Naive thymus-derived CD8-positive, alpha-beta T cell (primary cell): ENCODE measurements around the gene RAET1E. TPM values are rescaled to one million over a fixed set of nuclear protein-coding genes. Genes with fewer than 3 reads are reported as not detected.
A peak's percentile ranks its signal among the peaks of the same experiment; 100 is the strongest.
"Not testable (repeated sequence)": the region's sequence is repeated elsewhere in the genome, so short reads cannot be mapped to it uniquely, and the experiment has no call there.

Experiments
- ATAC-seq, 2 donors: fragments of 150-1000 bp; cut with Tn5 transposase in 1 of 2; sonication (Bioruptor Pico), chemical (Tn5 transposase) in 1 of 2; 1 replicate in 1 of 2; 2 replicates in 1 of 2; pipeline ENCODE4 v1.10.0; 2021; ENCODE audit warnings: mild to moderate bottlenecking in 2 of 2, moderate library complexity in 2 of 2
- POLR2A ChIA-PET: fragments of 350-600 bp; sonication (Branson Sonifier 250); formaldehyde crosslinking; loops from one replicate; lab custom pipeline; 2021; ENCODE audit warnings: antibody characterized with exemption; lab: Charles Lee
- DNase-seq, 10 donors: peaks; one replicate each; pipeline versions ENCODE4 v3.0.0 to v3.0.0-alpha.2; 2020 to 2022
- H3K27ac Mint-ChIP-seq, 10 donors: one replicate each; pipeline ENCODE4 v1.8.0; 2020 to 2022; ENCODE audit warnings: mild to moderate bottlenecking in 10 of 10, mixed read lengths in 10 of 10, moderate library complexity in 4 of 10, inconsistent platforms in 1 of 10
- H3K27me3 Mint-ChIP-seq, 5 donors: one replicate each; pipeline ENCODE4 v1.8.0; 2021 to 2022; ENCODE audit warnings: mixed read lengths in 5 of 5
- H3K36me3 Mint-ChIP-seq, 3 donors: one replicate each; pipeline ENCODE4 v1.8.0; 2020 to 2022; ENCODE audit warnings: mixed read lengths in 3 of 3, mild to moderate bottlenecking in 2 of 3, inconsistent platforms in 1 of 3
- H3K4me1 Mint-ChIP-seq, 4 donors: one replicate each; pipeline ENCODE4 v1.8.0; 2021 to 2022; ENCODE audit warnings: mixed read lengths in 4 of 4
- H3K4me3 Mint-ChIP-seq, 10 donors: one replicate each; pipeline ENCODE4 v1.8.0; 2020 to 2022; ENCODE audit warnings: mild to moderate bottlenecking in 10 of 10, mixed read lengths in 10 of 10, moderate library complexity in 6 of 10, inconsistent platforms in 1 of 10
- H3K9me3 Mint-ChIP-seq, 9 donors: one replicate each; pipeline ENCODE4 v1.8.0; 2020 to 2022; ENCODE audit warnings: mixed read lengths in 9 of 9, mild to moderate bottlenecking in 3 of 9, inconsistent platforms in 1 of 9, moderate library complexity in 1 of 9
- polyA plus RNA-seq, 3 donors: library from polyadenylated mRNA; unstranded; fragments of 300-500 nt; fragmentation: Illumina TruSeq; gene quantifications; one replicate each; pipeline ENCODE4 v1.2.3, GENCODE V29; 2021
- total RNA-seq, 8 experiments: library from RNA in 2 of 8; stranded (reverse) in 2 of 8; gene quantifications; one replicate each; pipeline ENCODE4 v1.2.3 and lab custom pipeline; 2021 to 2026

The RAET1E gene
- total and polyA plus RNA-seq, 5 experiments from 2014 or later = not detected

DNA sequence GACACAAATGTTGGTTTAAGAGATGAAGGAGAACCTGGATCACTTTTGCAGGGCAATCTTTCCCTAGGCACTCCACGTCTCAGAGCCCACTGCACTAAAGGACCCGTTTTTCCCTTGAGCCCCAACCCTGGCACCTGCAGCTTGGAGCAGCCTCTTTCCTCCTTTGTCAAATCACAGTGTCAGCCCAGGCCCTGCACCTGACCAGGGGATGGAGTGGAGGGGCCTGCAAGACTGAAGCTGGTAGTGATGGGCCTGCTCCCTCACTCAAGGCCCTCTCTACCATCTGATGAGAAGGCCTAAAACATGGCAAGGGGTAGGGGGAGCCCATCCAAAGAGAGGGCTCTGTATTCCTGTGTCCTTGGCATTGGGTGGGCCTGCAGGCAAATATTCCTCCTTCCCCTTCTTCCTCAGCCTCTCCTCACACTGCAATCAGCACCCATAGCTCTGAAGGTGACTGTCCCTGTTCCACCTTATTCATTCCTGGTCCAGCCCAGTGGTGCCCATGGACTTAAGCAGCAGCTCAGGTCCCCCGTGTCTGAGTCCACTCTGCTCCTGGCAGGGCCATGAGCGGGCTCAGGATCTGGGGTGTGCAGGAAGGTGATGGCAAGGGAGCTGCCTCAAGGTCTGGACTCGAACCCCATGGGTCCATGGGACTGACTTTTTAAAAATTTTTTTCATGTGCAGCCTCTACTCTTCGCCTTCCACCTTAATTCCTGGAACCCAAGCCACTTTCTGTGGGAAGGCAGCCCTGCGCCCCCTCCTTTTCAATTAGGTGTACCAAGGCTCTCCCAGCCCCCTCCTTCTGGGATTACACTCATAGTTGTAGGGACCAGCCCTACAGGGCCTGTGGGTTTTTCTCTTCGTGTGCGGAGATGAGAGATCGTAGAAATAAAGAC, 18.3 kb upstream of the RAET1E start:
- Mint-ChIP-seq H3K4me3 (no peak overlapping the region), H3K27ac (no peak overlapping the region), H3K4me1 (peaks cover 0 to 2% (median 0%) of the 10 kb centered on the region in 4 donors), H3K9me3 (peaks cover 0 to 3% (median 0%) of the 10 kb centered on the region in 9 donors), H3K36me3 (no peaks in the 10 kb centered on the region), H3K27me3 (peaks cover 17 to 59% (median 45%) of the 10 kb centered on the region in 5 donors)
- ATAC-seq = no peak
- DNase-seq = no peak
- POLR2A ChIA-PET = no interaction called here

DNA sequence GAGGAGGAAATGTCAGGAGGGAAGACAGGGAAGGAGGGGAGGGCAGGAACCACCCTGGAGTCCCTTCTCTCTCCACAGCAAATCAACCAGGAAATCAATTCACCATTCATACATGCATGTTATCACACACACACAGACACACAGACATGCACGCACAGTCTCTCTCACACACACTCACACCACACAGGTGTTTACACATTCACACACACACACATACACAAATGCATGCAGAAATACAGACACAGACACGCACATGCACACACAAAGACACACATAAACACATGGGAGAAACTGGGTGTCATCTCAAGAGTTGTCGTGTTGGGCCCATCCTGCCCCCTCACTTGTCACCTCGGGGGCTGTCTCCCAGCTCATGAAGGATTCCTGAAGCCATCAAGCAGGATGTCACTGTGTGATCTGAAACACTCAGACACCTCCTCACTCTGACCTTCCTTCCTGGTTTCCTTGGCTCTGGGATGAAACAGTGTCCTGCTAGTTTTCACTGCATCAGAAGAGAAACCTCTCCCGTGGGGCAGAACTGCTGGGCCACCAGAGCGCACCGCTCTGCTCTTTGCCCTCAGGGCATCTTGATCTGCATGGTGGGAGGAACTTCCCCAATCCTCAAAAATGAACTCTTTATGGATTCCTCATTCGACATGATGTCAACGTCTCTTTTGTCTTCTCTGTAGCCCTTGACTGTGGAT, 15.8 kb upstream of the RAET1E start:
- Mint-ChIP-seq H3K36me3 (peaks cover 0 to 8% (median 3%) of the 10 kb centered on the region in 3 donors), H3K9me3 (peaks cover 0 to 13% (median 2%) of the 10 kb centered on the region in 9 donors), H3K4me1 (peaks cover 0 to 2% (median 0%) of the 10 kb centered on the region in 4 donors), H3K27me3 (peaks cover 7 to 46% (median 23%) of the 10 kb centered on the region in 5 donors), H3K4me3 (no peak overlapping the region), H3K27ac (no peak overlapping the region)
- ATAC-seq (no peak), DNase-seq (no peak)
- POLR2A ChIA-PET = no interaction called here

DNA sequence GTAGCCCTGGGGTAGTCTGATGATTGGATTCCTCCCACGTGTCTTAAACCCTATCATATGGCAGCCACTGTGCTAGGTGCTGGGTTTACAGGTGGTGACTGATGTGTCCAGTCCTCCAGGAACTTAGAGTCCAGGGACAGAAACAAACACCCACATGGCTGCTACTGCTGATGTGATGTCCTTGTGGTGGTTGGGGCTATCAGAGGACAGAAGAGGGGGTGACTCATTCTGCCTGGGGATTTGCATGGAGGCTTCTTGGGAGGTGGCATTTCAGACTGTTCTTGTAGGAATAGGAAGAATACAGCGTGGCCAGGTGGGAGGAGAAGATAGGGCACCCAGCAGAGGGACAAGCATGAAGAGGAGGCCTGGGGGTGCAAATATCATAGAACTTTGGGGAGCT, 15.2 kb upstream of the RAET1E start:
- no peak overlapping the region for H3K4me3 Mint-ChIP-seq
- H3K27ac Mint-ChIP-seq = peak overlapping the region in 1 of 10 donors; percentile 9
- H3K27me3 Mint-ChIP-seq = peaks cover 6 to 40% (median 18%) of the 10 kb centered on the region in 5 donors
- H3K9me3 Mint-ChIP-seq = peaks cover 0 to 19% (median 4%) of the 10 kb centered on the region in 9 donors
- no peak for ATAC-seq
- POLR2A ChIA-PET = no interaction called here
- peaks cover 0 to 10% (median 6%) of the 10 kb centered on the region in 3 donors for H3K36me3 Mint-ChIP-seq
- DNase-seq = no peak
- peaks cover 0 to 2% (median 0%) of the 10 kb centered on the region in 4 donors for H3K4me1 Mint-ChIP-seq

DNA sequence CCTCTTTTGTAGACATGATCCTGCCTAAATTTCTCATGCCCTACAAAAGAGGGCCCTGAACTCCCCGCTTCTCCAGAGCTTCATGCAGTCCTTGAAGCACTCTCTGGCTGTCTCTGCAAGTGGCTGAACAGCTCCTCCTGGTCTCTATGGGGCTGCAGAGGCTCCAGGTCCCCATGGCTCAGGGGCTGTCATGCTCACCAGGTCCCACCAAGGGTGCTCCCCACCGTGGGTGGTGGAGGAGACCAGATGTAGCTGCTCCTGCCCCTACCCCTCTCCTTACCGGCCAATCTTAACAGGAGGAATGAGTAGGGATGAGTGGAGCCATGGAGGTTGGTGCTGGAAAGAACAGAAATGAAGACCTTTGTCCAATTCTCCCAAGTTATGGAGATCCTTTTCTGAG, 14.8 kb upstream of the RAET1E start:
- peaks cover 0 to 23% (median 8%) of the 10 kb centered on the region in 9 donors for H3K9me3 Mint-ChIP-seq
- ATAC-seq, H3K4me1 Mint-ChIP-seq, H3K27ac Mint-ChIP-seq, POLR2A ChIA-PET, DNase-seq, H3K4me3 Mint-ChIP-seq: not testable (repeated sequence)
- H3K27me3 Mint-ChIP-seq = peaks cover 6 to 37% (median 17%) of the 10 kb centered on the region in 5 donors
- peaks cover 0 to 14% (median 10%) of the 10 kb centered on the region in 3 donors for H3K36me3 Mint-ChIP-seq

DNA sequence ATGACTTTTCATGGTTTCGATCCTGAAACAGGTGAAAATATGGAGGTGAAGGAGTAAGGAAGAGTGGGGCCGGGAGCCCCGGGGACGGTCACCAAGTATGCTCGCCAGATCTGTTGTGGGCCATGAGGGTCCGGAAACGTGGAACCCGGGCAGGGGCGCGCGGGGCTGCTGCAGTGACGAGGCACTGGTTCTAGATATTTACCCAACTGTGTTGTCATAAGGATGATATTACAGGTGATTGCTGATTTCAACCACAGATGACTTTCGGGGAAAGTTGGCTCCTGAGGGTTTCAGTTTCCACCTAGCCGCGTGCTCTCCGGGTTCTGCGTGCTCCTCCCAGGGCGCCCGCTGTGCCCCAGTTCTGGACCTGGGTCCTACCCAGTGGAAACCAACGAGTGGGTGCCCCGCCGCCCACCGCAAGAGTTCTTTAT, 12.8 kb upstream of the RAET1E start:
- Mint-ChIP-seq H3K9me3 (peaks cover 0 to 25% (median 10%) of the 10 kb centered on the region in 9 donors), H3K36me3 (peaks cover 0 to 15% (median 12%) of the 10 kb centered on the region in 3 donors), H3K27ac (peak overlapping the region in 1 of 10 donors; percentile 84), H3K4me3 (no peak overlapping the region), H3K27me3 (peaks cover 6 to 37% (median 19%) of the 10 kb centered on the region in 5 donors), H3K4me1 (peaks cover 0 to 2% (median 0%) of the 10 kb centered on the region in 4 donors)
- POLR2A ChIA-PET = no interaction called here
- no peak for ATAC-seq
- no peak for DNase-seq

DNA sequence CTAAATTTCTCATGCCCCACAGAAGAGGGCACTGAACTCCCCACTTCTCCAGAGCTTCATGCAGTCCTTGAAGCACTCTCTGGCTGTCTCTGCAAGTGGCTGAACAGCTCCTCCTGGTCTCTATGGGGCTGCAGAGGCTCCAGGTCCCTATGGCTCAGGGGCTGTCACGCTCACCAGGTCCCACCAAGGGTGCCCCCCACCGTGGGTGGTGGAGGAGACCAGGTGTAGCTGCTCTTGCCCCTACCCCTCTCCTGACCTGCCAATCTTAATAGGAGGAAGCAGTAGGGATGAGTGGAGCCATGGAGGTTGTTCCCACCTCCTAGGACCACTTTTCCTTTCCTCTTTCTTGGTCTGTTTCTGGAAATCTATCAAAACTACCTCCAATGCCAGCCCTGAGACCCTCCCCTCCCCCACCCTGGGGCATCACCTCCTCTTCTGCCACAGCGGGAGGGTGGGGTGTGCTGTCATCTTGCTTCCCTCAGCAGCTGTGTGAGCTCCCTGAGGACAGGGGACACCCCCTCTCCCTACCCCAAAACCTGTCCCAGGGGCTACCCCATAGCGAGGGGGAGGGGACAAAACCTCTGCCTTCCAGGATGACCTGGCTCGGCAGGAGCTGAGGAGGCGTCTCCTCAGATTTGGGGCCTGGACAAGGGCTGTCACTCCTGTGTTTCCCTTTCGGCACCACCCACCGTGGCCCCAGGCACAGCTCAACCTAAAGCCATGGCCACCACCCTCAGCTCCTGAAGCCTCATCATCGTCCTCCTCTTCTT, 12.0 kb upstream of the RAET1E start:
- H3K27ac Mint-ChIP-seq = no peak overlapping the region
- peaks cover 0 to 15% (median 12%) of the 10 kb centered on the region in 3 donors for H3K36me3 Mint-ChIP-seq
- ATAC-seq = no peak
- H3K4me1 Mint-ChIP-seq = peaks cover 0 to 2% (median 0%) of the 10 kb centered on the region in 4 donors
- POLR2A ChIA-PET = no interaction called here
- peaks cover 0 to 25% (median 10%) of the 10 kb centered on the region in 9 donors for H3K9me3 Mint-ChIP-seq
- peaks cover 6 to 37% (median 19%) of the 10 kb centered on the region in 5 donors for H3K27me3 Mint-ChIP-seq
- no peak for DNase-seq
- no peak overlapping the region for H3K4me3 Mint-ChIP-seq

DNA sequence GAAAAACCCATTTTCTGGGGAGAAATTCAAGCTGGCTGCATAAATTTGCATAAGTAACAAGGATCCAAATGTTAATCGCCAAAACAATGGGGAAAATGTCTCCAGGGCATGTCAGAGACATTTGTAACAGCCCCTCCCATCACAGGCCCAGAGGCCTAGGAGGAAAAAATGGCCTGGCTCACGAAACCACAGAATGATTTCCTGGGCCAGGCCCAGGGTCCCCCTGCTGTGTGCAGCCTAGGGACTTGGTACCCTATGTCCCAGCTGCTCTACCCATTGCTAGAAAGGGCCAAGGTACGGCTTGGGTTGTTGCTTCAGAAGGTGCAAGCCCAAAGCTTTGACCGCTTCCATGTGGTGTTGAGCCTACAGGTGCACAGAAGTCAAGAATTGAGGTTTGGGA, 10.6 kb upstream of the RAET1E start:
- H3K27ac Mint-ChIP-seq, DNase-seq, H3K4me3 Mint-ChIP-seq, ATAC-seq, POLR2A ChIA-PET, H3K4me1 Mint-ChIP-seq: not testable (repeated sequence)
- peaks cover 0 to 15% (median 12%) of the 10 kb centered on the region in 3 donors for H3K36me3 Mint-ChIP-seq
- H3K27me3 Mint-ChIP-seq = peaks cover 0 to 28% (median 15%) of the 10 kb centered on the region in 5 donors
- peaks cover 0 to 25% (median 10%) of the 10 kb centered on the region in 9 donors for H3K9me3 Mint-ChIP-seq

DNA sequence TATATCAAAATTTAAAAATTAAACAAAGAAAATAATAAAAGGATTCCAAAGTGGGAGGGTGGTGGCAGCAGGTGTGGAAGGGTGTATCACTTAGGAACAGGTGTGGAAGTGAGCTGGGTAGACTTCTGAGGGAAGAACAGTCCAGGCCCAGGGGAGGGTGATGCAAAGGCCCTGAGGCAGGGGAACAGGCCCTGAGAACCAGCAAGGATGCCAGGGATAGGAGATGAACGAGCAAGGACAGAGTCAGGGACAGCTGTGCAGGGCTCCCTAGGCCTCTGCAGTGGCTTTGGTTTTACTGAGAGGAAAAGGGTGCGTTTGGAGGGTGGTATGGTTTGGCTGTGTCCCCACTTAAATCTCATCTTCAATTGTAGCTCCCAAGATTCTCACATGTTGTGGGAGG, 9.4 kb upstream of the RAET1E start:
- ATAC-seq = no peak
- peak overlapping the region in 1 of 10 donors; percentile 73 for H3K27ac Mint-ChIP-seq
- peaks cover 0 to 18% (median 12%) of the 10 kb centered on the region in 5 donors for H3K27me3 Mint-ChIP-seq
- DNase-seq = no peak
- POLR2A ChIA-PET = no interaction called here
- H3K4me3 Mint-ChIP-seq = no peak overlapping the region
- H3K4me1 Mint-ChIP-seq = no peaks in the 10 kb centered on the region
- H3K36me3 Mint-ChIP-seq = peaks cover 0 to 15% (median 12%) of the 10 kb centered on the region in 3 donors
- peaks cover 0 to 25% (median 10%) of the 10 kb centered on the region in 9 donors for H3K9me3 Mint-ChIP-seq

DNA sequence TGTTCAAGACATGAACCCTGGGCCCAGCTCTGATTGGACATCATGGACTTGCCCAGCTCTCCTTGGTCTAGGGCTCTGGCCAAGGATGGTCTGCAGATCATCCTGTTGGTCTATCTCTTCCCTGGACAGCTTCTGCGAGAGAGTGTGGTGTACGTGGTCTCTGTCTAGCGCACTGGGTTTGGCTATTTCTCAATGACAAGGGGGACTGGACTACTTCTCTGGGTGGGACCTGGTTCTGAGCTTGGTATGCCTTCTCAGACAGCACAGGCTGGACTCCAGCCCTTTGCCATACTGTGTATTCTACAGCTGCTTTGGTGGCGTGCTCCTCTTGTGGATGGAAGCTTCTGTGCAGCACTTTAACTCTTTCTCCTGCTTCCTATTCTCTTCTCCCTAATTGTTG, 8.5 kb upstream of the RAET1E start:
- ATAC-seq (no peak), DNase-seq (no peak)
- POLR2A ChIA-PET = interaction anchor here (0.6 kb wide), 1 partner anchor 1520 kb away, joined by 4 read pairs; no protein-coding TSS in a partner anchor
- peaks cover 0 to 15% (median 15%) of the 10 kb centered on the region in 5 donors for H3K27me3 Mint-ChIP-seq
- peaks cover 0 to 15% (median 12%) of the 10 kb centered on the region in 3 donors for H3K36me3 Mint-ChIP-seq
- no peak overlapping the region for H3K4me3 Mint-ChIP-seq
- H3K4me1 Mint-ChIP-seq = no peaks in the 10 kb centered on the region
- H3K27ac Mint-ChIP-seq = no peak overlapping the region
- H3K9me3 Mint-ChIP-seq = peaks cover 0 to 25% (median 10%) of the 10 kb centered on the region in 9 donors

DNA sequence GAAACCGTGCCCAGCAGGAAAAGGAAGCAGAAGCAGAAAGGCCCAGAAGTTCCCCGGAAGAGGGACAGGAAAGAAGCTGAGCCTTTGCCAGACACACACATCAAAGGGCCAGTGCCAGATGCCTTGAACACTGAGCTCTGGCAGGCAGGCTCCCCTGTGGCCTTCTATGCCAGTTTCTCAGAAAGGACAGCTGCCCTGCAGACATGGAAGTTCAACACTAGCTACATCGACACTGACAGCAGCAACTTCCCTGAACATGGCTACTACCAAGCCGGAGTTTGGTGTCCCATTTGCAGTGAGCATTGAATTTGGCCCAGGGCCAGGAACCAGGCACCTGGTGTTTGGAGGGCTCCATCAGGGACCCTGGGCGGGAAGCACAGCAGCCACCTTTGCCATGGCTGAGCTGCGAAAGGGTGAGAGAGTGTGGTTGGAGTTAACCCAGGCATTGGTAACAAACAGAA, 8.0 kb upstream of the RAET1E start:
- no peaks in the 10 kb centered on the region for H3K4me1 Mint-ChIP-seq

DNA sequence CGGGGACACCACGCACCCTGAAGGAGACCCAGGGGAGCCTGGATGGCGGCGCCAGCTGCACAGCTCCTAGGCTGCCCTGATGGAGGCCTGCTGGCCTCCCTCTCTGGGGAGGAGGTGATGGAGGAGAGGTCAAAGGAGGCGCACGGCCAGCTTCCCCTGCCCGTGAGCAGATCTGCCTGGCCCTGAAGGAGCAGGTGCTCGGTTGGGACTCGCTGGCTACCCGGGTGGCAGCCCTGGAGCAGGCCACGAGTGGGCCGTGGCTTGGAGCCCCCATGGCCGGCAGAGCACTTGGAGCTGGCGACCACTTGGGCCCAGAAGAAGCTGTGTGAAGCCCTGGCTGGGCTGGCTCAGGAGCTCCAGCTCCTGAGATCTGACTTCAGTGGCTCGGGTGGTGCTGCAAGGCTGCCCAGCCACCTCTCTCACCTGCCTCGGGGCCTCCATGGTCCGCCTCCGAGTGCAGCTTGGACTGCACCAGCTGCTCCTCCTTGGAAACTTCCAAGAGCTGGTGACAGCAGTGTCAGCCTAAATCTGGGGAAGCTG, 7.5 kb upstream of the RAET1E start:
- peaks cover 0 to 12% (median 5%) of the 10 kb centered on the region in 5 donors for H3K27me3 Mint-ChIP-seq
- no peak for ATAC-seq
- POLR2A ChIA-PET = no interaction called here

More for the DNA sequence above, 8.0 kb upstream of the RAET1E start:
- peaks cover 0 to 15% (median 12%) of the 10 kb centered on the region in 3 donors for H3K36me3 Mint-ChIP-seq
- no peak overlapping the region for H3K27ac Mint-ChIP-seq
- H3K9me3 Mint-ChIP-seq = peaks cover 0 to 24% (median 10%) of the 10 kb centered on the region in 9 donors
- no peak overlapping the region for H3K4me3 Mint-ChIP-seq
- peaks cover 0 to 12% (median 10%) of the 10 kb centered on the region in 5 donors for H3K27me3 Mint-ChIP-seq
- POLR2A ChIA-PET = interaction anchor here (0.6 kb wide), 1 partner anchor 1520 kb away, joined by 4 read pairs; no protein-coding TSS in a partner anchor
- ATAC-seq (no peak), DNase-seq (no peak)

More for the DNA sequence above, 7.5 kb upstream of the RAET1E start:
- peaks cover 0 to 15% (median 12%) of the 10 kb centered on the region in 3 donors for H3K36me3 Mint-ChIP-seq
- H3K4me1 Mint-ChIP-seq = no peaks in the 10 kb centered on the region
- no peak for DNase-seq
- H3K27ac Mint-ChIP-seq = no peak overlapping the region
- H3K9me3 Mint-ChIP-seq = peaks cover 0 to 24% (median 10%) of the 10 kb centered on the region in 9 donors
- no peak overlapping the region for H3K4me3 Mint-ChIP-seq
